Body of pancreas (tissue), 4 donors: Measurements from ENCODE around the gene DNTT.

Source experiments
- CTCF ChIP-seq, 7 experiments: fragments of 450-650 bp in 4 of 7; fragments of 200-600 bp in 3 of 7; sonication (generic) in 3 of 7; IDR thresholded peaks; one replicate each; pipeline ENCODE4 v1.5.1; 2016 to 2019; ENCODE audit warnings: antibody characterized with exemption in 7 of 7
- POLR2A ChIP-seq, 3 donors: fragments of 450-650 bp; IDR thresholded peaks; one replicate each; pipeline ENCODE4 v1.6.1; 2016; ENCODE audit warnings: antibody characterized with exemption in 3 of 3, mild to moderate bottlenecking in 2 of 3

- TF ChIP-seq CTCF (IDR thresholded peaks at IDR 0.05) (no peak), POLR2A (IDR thresholded peaks at IDR 0.05) (no peak)
Observed at GRCh38 chr10:96338279-96338925, 34.2 kb downstream of the DNTT start.
